Measurements from ENCODE around the gene KRTAP20-4.

Gene KRTAP20-4

DNA sequence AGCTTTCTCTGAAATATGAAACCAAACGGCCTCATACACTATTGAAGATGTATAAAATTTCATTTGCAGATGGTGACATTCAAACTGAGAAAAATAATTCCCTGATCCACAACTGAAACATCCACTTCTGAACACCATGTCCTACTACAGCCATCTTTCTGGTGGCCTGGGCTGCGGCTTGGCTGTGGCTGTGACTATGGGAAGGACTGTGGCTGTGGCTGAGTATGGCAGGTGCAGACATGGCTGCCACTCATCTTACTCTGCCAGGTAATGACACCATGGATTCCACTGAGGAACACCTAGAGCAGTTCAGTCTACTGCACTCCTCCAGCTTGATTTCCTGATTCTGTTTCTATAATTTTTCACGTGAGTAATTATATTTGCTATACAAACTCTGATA, at the start of gene KRTAP20-4:
KRTAP20-4 (plus strand) TSS at position 106 of the 400 bp plus-strand sequence.
- no peak for DNase-seq

DNA sequence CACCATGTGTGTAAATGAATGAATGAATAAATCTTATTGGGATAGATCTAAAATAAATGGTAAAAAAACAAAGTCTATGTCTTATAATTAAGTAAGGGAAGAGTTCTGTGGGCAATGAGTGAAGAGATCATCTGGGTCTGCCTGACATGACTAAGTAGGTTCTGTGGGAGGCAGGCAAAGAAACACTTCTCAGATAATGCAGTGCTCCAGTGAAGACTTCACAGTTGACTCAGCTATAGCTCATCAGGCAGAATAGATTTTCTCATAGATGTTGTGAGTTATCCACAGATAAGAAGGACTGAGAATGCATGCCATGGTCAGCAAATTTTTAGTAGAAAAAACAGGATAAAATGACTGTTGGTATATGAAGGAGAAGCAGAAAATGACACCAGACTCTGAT, 42.7 kb upstream of the KRTAP20-4 start:
- DNase-seq: no peak

DNA sequence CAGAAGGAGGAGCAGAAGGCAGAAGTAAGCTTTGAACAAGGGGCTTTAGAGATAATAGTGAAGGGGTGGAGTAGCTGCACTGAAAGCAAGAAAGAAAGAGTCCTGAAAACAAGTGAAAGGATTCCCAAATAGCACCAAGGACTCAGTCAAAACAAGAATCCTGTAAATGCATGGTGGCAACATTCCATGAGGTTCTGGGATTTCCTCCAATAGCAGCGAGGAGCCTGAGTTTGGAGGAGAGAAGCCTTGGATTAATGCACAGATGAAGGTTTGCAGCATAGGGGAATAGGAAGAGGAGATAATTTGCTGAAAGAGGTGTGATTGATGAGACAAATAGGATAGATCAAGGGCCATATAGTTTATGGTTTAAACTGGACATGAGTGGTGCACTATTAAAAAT, 41.1 kb upstream of the KRTAP20-4 start:
- DNase-seq: no peak

DNA sequence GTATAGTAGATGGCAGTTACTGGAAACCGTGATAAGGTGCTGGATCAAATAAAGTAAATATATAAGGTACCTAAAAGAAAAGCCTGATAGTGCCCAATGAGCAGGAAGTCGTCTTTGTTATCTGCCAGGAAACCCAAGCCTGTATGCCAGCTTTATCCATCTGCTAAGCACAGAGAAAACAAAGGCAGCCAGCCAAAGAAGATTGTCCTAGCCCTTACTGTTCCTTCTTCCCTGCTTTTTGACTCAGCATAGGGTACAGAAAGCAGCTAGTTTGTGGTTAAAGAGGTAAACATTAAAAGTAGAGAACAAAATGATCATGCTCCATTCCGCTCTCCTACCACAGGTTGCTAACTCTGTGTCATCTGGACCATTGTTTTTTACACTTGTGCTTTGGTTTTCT, 40.3 kb upstream of the KRTAP20-4 start:
- no peak for DNase-seq

DNA sequence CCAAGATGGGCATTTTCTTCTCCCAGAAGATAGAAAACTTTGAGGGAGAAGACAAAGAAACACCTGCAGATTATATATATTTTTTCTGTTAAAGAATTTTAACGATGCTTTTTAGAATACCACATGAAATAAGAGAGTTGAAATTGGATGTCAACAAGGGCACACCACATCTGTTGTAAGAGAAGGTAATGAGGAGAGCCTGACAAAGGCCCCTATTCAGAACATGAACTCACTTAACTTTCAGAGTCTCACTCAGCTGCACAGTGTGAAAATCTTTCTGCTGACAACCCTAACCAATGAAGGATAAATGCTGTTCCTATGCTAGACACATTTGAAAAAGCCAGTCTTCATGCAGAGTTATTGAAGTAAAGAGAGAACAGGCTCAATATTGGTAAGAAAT, 37.6 kb upstream of the KRTAP20-4 start:
- DNase-seq: no peak

DNA sequence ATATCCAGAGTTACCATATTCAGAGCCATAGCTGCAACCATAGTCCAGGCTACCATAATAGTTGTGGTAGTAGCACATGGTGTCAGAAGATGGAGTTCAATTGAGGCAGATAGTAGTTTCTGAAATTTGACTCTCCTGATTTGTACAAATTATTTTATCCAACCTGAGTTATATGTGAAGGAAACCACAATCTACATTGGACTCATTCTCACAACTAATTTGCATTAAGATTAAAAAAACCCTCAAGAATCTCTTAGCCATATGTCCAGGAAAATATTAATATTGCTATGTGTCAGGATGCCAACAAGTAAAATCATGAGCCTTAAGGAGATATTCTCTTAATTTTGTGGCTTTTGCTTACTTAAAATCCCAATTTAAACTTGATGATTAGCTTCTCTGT, 30.1 kb upstream of the KRTAP20-4 start, which contains the start of gene KRTAP22-2:
KRTAP22-2 (minus strand) TSS at position 101 of the 400 bp plus-strand sequence.
- DNase-seq: no peak

DNA sequence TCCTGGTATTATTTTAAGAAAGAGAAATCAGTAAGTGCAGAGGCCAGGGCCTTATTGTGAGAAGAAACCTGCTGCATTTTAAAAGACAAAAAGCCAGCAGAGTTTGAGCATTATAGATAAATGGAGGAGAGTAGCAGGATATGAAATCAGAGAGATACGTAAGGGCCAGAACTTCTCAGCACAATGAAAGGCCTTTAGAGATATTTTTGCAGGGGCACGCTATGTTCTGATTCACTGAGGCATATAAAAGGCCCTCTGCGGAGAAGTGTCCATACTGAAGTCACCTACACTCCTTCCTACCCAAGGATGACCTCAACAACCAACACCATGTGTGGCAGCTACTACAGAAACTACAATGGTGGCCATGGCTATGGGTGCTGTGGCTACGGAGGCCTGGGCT, 28.3 kb upstream of the KRTAP20-4 start, which contains the start of gene KRTAP6-3:
KRTAP6-3 (plus strand) TSS at position 301 of the 400 bp plus-strand sequence; CDS start at position 307, 6 bp downstream.
- DNase-seq: no peak

DNA sequence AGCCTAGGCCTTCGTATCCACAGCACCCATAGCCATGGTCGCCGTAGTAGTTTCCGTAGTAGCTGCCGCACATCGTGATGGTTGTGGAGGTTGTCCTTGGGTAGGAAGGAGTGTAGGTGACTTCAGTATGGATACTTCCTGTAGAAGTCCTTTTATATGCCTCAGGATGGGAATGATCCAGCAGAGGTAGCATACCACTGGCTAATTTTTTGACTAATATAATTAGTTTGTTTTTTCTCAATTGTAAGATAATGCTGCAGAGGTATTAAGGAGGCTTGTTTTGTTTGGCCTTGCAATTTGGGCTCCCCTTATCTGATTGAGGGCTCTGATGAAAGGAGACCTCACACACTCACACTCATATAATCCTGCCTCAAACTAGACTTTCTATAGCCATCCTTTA, 21.6 kb upstream of the KRTAP20-4 start, which contains the start of gene KRTAP6-2:
KRTAP6-2 (minus strand) TSS at position 101 of the 400 bp plus-strand sequence; CDS start at position 73, 28 bp downstream.
- DNase-seq: no peak

DNA sequence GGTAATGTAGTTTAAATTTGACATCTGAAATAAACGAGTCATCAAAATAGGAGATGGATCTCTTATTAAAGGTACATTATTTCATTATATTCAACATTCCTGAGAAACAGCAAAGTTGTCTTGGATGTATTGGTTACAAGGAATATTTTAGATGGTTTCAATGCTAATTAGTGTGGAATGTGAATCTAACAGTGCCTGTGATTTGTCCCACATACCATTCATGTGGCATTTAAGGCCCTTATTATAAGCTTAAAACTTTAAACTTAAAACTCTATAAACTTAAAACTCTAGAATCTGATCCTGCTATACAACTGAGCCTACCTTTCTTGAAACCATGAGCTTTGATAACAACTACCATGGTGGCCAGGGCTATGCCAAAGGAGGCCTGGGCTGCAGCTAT, 19.6 kb upstream of the KRTAP20-4 start, which contains the start of gene KRTAP22-1:
KRTAP22-1 (plus strand) TSS at position 301 of the 400 bp plus-strand sequence.
- no peak for DNase-seq

DNA sequence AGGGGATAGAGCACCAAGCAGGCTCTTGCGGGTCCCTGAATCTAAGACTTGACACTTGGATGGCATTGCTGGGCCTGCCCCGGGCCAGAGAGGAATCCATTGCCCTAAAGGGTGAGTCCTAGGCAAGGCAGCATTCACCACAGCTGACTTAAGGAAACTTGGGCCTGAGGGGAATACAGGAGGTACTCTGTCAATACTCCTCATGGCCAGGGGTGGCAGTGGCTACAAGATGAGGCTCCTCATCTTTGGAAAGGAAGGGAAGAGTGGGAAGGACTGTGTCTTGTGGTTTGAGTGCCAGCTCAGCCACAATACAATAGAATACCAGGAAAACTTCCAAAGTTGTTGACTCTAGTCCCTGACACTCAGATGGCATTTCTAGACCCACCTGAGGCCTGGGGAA, 14.5 kb upstream of the KRTAP20-4 start:
- DNase-seq: no peak

DNA sequence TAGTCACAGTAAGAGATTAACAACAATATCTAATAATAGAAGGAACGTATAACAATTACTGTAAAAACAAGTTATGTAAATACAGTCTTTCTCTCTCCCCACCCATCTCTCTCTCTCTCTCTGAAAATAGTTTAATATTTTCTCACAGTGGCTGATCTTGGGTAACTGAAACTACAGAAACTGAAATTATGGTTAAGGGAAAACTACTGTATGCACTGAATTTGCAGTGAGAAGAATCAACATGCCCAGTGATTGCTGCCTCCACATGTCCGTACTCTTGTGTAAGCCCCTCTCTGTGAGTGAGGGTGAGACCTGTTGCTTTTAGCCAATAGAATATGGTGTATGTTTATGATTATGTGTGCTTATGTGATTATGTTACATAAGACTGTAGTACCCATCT, 8.3 kb upstream of the KRTAP20-4 start:
- no peak for DNase-seq

DNA sequence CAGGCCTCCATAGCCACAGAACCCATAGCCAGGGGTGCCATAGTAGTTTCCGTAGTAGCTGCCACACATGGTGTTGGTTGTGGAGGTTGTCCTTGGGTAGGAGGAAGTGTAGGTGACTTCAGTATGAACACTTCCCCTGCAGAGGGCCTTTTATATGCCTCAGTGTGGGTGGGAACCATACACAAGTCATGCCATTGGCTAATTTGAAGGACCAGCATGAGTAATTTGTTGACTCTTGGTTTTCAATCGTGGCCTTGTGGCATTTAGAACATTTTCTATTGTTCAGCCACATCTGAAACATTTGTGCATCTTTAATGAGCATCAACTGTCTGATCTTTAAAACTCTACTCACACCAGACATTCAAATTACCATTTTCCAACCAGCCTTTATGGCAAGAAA, 6.6 kb upstream of the KRTAP20-4 start, which contains the start of gene KRTAP6-1:
KRTAP6-1 (minus strand) TSS at position 95 of the 400 bp plus-strand sequence; CDS start at position 69, 26 bp downstream.
- no peak for DNase-seq

DNA sequence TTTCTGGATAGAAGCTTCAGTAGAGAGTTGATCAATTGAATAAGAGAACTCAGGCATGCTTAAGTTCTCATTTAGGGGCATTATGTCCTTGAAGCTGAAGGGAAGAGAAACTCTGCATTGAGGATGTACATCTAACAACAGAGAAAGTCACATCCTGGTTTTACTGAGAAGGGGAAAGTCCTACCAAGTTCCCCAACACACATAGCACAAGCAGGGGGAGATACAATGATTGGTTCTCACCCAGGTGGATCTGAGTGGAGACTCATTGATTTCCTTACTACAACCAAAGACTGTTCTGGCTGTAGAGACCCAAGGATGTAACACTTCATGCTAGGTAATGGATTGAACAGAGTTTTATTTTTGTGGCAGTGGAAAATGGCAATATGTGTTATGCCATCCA, 5.2 kb upstream of the KRTAP20-4 start:
- no peak for DNase-seq

DNA sequence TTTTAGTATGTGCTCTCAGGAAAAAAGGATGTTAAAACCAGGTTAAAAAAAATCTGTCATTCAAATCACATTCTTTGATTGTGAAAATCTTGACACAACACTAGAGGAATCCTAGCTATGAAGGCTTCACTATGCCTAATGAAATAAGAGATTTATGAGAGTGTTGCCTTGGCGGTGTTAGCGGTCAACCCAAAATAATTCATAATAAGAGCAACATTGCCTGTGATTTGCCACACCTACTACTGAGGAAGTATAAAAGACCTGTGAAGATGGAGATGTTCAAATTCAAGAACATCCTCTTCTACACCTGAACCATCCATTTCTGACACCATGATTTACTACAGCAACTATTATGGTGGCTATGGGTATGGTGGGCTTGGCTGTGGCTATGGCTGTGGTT, 4.3 kb upstream of the KRTAP20-4 start, which contains the start of gene KRTAP20-1:
KRTAP20-1 (plus strand) TSS at position 301 of the 400 bp plus-strand sequence; CDS start at position 331, 30 bp downstream.
- no peak for DNase-seq

DNA sequence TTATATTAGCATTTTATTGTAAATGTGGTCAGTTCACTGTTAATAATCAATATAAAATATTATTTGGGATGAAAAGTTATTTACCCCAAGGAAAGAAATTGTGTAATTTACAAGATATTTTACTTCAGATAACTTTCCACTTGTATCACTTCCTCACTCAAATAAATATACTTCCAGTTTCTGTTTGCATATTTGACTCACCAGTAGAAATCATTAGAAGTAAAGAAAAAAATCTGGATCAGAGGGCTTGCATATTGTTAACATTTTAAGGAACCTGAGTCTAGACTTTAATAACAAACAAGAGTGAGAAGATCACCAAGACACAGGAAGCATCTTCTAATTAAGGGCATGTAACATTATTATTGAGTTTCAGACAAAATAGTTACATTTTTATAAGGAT, 347 bp upstream of the KRTAP20-4 start:
- DNase-seq: no peak

DNA sequence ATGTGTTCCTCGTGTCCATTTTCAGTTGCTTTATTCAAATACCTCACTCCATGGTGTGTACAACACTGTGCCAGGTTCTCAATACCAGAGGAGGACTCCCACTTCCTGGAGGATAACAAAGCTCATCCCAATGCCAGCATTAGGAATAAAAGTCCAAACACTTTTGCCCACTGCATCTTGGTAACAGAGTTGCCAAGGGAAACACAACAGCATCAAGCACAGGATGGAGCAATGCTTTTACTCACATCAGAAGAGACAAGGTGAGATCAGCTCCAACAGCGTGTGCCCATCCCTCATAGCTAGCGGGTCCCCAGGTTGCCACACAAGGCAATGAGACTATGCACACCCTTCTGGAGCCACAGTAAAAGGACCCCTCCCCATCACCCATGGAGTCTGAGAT, 2.9 kb downstream of the KRTAP20-4 start:
- no peak for DNase-seq

DNA sequence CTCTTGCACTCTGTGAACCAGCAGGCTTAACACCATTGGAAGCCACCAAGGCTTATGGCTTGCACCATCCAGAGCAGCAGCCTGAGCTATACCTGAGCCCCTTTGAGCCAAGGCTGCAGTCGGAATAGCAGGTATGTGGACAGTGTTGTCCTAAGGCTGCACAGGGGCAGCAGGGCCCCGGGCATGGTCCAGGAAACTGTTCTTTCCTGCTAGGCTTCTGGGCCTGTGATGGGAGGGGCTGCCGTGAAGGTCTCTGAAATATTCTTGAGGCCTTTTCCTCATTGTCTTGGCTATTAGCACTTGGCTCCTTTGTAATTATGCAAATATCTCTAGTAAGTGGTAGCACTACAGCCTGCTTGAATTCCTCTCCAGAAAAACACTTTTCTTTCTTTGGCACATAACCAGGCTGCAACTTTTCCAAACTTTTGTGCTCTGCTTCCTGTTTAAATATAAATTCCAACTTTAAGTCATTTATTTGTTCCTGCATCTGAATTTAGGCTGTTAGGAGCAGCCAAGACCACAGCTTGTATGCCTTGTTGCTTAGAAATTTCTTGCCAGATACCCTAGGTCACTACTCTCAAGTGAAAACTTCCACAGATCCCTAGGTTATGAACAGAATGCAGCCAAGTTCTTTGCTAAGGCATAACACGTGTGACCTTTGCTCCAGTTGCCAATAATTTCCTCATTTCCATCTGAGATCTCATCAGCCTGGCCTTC, 5.2 kb downstream of the KRTAP20-4 start:
- DNase-seq: no peak

DNA sequence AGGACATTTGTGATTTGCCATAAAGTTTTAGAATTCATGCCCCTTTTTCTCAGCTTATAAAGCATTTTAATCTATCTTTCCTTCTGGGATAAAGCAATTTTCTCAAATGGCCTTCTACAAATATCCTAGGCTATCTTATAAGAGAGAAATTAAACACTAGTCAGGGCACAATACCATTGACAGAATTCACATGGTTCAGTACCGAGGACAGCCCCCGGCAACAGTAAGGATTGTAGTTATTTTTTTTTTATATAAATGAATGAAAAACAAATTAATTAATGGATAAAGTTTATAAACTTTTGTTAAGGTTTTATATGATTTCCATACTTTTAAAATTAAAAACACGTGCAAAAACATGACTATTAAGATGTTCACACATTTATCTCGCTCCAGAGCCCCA, 7.7 kb downstream of the KRTAP20-4 start:
- DNase-seq: no peak

DNA sequence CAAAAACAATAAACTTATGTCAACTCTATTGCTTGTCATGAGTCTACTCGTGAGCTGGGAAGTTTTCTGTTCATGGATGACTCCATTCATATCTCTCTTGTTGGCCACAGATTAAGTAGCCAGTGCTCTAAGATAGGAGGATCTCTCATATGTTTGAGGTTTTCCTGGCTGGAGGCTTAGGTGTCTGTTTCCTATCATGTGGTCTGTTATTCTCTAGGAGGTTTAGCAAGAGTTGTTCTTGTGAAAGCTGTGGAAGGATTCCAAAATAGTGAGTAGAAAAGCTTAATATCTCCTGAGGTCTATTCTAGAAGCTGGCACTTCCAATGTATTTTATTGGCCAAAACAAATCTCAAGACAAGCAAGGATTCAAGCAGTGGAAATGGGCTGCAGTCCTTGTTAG, 8.8 kb downstream of the KRTAP20-4 start:
- no peak for DNase-seq

DNA sequence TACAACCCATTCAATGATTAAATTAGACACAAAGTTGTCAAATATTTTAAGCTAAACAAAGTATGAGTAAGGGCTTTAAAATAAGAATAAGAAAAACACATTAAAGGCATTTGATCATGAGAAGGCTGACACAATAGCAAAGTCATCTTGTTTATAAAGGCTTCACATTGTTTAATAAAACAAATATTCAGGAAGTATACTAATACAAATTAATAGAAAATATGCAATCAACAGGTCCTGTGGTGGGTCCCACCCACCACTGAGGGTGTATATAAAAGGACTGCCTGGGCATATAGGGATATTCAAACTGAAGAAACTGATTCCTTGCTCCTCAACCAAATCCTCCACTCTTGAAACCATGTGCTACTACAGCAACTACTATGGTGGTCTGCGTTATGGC, 14.5 kb downstream of the KRTAP20-4 start, which contains the start of gene KRTAP20-2:
KRTAP20-2 (plus strand) TSS at position 301 of the 400 bp plus-strand sequence; CDS start at position 359, 58 bp downstream.
- DNase-seq: no peak

DNA sequence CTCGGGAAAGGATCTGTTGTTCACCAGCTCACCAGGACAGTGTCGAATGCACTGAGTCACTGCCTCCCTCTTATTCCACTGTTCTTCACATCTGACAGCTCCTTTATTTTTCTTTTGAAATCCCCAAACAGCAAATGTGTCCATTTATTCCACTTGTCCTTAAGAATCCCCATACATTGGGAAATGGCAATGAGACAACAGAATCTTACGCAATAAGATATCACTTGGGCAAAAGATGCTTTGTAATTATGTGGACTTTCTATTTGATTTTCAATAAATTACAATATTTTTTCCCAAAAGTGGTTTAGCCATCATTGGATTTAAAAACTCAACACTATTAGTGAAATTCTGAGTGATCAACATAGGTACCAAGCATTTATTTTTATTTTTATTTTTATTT, 18.3 kb downstream of the KRTAP20-4 start:
- DNase-seq: no peak

DNA sequence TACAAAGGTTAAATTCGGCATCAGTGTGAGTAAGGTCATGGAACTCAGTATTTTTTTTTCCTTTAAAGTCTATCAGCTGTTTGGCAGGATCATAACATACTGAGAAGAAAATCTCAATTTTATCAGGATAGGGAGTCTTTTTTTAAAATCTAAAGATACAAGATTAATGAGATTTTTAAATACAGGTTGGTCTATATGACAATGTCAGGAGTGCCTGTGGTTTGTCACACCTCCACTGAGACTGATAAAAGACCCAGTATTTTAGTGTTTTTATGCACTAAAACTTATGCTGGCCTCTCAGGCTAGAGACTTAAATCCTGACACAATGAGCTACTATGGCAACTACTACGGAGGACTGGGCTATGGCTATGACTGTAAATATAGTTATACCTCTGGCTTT, 22.1 kb downstream of the KRTAP20-4 start, which contains the start of gene KRTAP20-3:
KRTAP20-3 (plus strand) TSS at position 301 of the 400 bp plus-strand sequence.
- no peak for DNase-seq

DNA sequence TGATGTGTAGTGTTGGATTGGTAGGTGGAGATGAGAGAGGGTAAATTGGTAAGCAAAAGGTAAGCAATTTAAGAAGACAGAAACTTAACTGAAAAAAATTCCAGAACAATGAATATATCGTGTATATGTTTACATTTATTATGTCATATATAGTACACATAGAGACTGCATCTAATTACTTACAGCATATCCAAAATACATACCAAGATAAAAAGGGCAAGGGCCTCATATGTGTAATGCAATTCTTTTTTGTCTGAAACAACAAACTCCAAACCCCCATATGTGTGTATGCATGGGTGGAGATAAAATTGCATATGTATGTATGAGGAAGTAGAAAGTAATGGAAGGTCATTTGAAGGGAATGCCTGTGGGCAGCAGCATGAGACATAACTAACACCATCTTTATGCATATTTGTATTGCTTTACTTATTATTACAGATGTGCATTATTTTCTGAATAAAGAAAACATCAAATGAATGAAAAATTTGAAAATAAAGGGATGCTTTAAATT, 26.5 kb downstream of the KRTAP20-4 start:
- no peak for DNase-seq

DNA sequence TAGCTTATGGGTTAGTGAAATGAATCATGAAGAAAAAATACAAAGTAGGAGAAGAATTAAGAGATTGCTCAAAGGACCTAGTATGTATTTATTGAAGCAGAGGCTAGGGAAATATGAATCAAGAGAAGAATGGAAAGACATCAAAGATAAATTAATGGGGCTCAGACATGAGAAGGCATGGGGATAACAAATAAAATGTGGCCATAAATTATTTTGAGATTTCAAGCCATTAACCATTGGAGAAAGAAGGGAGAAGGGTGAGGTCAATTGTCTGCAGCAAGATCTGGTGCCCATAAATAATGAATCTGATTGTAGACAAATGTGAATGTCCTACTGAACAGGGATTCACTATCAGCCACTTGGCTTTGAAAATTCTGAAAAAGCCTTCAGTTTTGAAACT, 32.5 kb downstream of the KRTAP20-4 start:
- DNase-seq: no peak

Data from suppressor macrophage treated with lipopolysaccharide for 4 hours (primary cell).